Measurements from ENCODE around the gene FAR2. TPM values are rescaled to one million over a fixed set of nuclear protein-coding genes. Genes with fewer than 3 reads are reported as not detected.

FAR2 gene
- total RNA-seq, 1 experiment from 2014 or later: 10.7 TPM

DNA sequence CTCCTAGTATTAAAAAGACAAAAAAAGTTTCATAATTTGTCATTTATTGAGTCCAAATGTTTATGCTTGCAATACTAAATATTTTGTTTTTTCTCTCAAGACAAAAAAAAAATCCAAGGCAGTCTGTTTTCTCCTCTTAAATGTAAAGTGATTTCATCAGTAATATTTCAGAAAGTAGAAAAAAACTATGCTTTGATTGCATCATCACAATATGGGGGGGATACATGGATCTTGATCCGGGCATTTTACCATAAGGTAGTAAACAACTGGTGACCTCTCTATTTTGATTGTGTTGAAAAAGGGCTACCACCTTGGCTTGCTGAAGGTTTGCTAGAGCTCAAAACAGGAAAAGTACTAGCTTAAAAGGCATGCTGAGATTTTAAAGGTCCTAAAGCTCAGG lies 188.2 kb downstream of the FAR2 start:
- ChIA-PET CTCF (interaction anchor here (0.6 kb wide), 1 partner anchor 19 kb away, joined by 3 read pairs; no protein-coding TSS in a partner anchor), POLR2A (ENCODE audit: low non-redundant PET) (no interaction called here)

DNA sequence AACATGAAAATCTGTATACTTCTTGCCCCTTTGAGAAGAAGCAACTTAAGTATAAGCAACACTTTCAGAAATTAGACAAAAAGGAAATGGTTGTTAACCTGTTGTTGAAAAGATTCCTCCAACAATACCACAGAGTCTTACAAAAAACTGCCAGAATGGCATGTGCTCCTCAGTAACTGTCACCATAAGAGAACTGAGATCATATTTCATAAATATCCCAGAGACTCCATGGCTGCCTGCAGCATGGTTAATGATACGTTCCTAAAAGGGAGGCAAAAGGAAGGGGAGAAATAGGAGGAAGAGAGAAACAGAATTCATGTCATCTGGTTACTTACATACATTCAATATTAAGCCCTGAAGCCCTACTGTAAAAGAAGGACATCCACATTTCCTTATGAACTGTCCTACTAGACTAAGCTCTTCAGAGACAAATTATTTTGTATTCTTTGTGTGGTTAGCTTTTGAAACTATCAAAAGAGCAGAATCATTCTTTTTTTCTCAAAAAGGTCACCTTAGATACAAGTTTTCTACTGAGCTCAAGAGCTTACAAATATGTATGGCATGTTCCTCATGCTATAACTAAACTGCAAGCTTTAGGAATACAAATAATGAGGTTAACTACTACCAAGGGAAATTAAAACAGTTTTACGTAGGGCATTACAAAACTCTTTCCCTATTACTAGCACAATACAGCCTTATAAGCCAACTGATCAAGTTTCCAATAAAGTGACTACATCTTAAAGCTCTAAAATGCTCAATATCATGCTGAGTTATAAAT lies 194.1 kb downstream of the FAR2 start:
- no TSS peak for BruUV-seq (replicated peaks)
- H3K27me3 ChIP-seq (replicated peaks; ENCODE audit: insufficient read depth, low read depth, low read length, poor library complexity): no peaks in the 10 kb centered on the region
- intact Hi-C loops (cut with micrococcal nuclease; ENCODE audit: unreplicated experiment): no loop called here
- peaks cover 18% of the 10 kb centered on the region for H3K36me3 ChIP-seq (ENCODE audit: insufficient read depth, low read length, poor library complexity, severe bottlenecking)
- no peak overlapping the region for H3K27ac ChIP-seq (ENCODE audit: low read depth, low read length, poor library complexity, severe bottlenecking)
- DNase-seq (ENCODE audit: low spot score): no peak
- CTCF ChIA-PET: no interaction called here
- no peaks in the 10 kb centered on the region for H3K9me3 ChIP-seq (ENCODE audit: low read depth, low read length, poor library complexity, severe bottlenecking)
- no peak overlapping the region for H3K4me3 ChIP-seq (ENCODE audit: low read depth, low read length, poor library complexity, severe bottlenecking)
- no peak for TF ChIP-seq EZH2 (IDR thresholded peaks at IDR 0.05; ENCODE audit: borderline replicate concordance, low read depth, low read length, poor library complexity, severe bottlenecking)
- TF ChIP-seq, protein P1, sequence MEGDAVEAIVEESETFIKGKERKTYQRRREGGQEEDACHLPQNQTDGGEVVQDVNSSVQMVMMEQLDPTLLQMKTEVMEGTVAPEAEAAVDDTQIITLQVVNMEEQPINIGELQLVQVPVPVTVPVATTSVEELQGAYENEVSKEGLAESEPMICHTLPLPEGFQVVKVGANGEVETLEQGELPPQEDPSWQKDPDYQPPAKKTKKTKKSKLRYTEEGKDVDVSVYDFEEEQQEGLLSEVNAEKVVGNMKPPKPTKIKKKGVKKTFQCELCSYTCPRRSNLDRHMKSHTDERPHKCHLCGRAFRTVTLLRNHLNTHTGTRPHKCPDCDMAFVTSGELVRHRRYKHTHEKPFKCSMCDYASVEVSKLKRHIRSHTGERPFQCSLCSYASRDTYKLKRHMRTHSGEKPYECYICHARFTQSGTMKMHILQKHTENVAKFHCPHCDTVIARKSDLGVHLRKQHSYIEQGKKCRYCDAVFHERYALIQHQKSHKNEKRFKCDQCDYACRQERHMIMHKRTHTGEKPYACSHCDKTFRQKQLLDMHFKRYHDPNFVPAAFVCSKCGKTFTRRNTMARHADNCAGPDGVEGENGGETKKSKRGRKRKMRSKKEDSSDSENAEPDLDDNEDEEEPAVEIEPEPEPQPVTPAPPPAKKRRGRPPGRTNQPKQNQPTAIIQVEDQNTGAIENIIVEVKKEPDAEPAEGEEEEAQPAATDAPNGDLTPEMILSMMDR (conservative IDR thresholded peaks at IDR 0.05; ENCODE audit: low read depth, low read length): no peak
- POLR2A ChIA-PET (ENCODE audit: low non-redundant PET): no interaction called here
- H3K4me1 ChIP-seq (ENCODE audit: insufficient read depth, low read length, poor library complexity, severe bottlenecking): no peaks in the 10 kb centered on the region

More for the DNA sequence above, 188.2 kb downstream of the FAR2 start:
- DNase-seq (ENCODE audit: low spot score): no peak
- H3K27ac ChIP-seq (ENCODE audit: low read depth, low read length, poor library complexity, severe bottlenecking): no peak overlapping the region
- no peaks in the 10 kb centered on the region for H3K27me3 ChIP-seq (replicated peaks; ENCODE audit: insufficient read depth, low read depth, low read length, poor library complexity)
- no peak overlapping the region for H3K4me3 ChIP-seq (ENCODE audit: low read depth, low read length, poor library complexity, severe bottlenecking)
- no peaks in the 10 kb centered on the region for H3K9me3 ChIP-seq (ENCODE audit: low read depth, low read length, poor library complexity, severe bottlenecking)
- BruUV-seq (replicated peaks): no TSS peak
- intact Hi-C loops (cut with micrococcal nuclease; ENCODE audit: unreplicated experiment): no loop called here
- H3K36me3 ChIP-seq (ENCODE audit: insufficient read depth, low read length, poor library complexity, severe bottlenecking): peaks cover 13% of the 10 kb centered on the region
- no peak for TF ChIP-seq EZH2 (IDR thresholded peaks at IDR 0.05; ENCODE audit: borderline replicate concordance, low read depth, low read length, poor library complexity, severe bottlenecking)
- TF ChIP-seq, protein P1 (conservative IDR thresholded peaks at IDR 0.05; ENCODE audit: low read depth, low read length): no peak
- H3K4me1 ChIP-seq (ENCODE audit: insufficient read depth, low read length, poor library complexity, severe bottlenecking): no peaks in the 10 kb centered on the region

DNA sequence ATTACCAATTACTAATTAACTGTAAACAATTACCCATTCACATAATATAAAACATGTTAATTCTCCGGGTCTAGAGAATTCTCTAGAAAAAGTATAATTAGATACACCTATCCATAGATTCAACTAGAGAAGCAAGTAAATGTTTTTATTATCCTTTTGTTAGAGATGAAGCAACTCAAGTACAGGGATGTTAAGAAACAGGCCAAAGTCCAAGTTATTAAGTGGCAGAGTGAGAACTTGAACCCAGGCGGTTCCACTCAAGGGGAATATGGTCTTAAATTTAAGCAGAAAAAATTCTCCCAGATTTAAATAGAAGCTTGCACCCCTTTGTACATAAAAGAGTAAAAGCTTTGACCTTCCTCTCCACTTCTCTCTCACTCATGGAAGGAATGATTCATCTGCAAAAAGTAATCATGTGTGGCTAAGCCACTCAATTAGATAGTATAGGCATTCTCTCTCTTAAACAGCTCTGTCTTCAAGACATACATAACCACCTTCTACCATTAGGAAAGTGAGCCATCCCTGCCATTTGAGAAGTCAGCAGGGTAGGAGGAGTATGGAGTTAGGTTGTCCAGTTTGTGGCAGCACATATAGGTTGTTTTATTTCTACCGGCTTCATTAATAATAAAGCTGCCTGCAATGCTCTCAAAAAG lies 197.8 kb downstream of the FAR2 start:
- POLR2A ChIA-PET (ENCODE audit: low non-redundant PET): no interaction called here
- no peak for DNase-seq (ENCODE audit: low spot score)
- Histone ChIP-seq H3K27ac (ENCODE audit: low read depth, low read length, poor library complexity, severe bottlenecking) (no peak overlapping the region), H3K4me3 (ENCODE audit: low read depth, low read length, poor library complexity, severe bottlenecking) (no peak overlapping the region), H3K4me1 (ENCODE audit: insufficient read depth, low read length, poor library complexity, severe bottlenecking) (no peaks in the 10 kb centered on the region), H3K9me3 (ENCODE audit: low read depth, low read length, poor library complexity, severe bottlenecking) (no peaks in the 10 kb centered on the region), H3K27me3 (replicated peaks; ENCODE audit: insufficient read depth, low read depth, low read length, poor library complexity) (no peaks in the 10 kb centered on the region), H3K36me3 (ENCODE audit: insufficient read depth, low read length, poor library complexity, severe bottlenecking) (peaks cover 5% of the 10 kb centered on the region)
- CTCF ChIA-PET: interaction anchor here (0.6 kb wide), 1 partner anchor 1498 kb away, joined by 10 read pairs; no protein-coding TSS in a partner anchor
- BruUV-seq (replicated peaks): no TSS peak
- intact Hi-C loops (cut with micrococcal nuclease; ENCODE audit: unreplicated experiment): no loop called here
- TF ChIP-seq, protein P1 (conservative IDR thresholded peaks at IDR 0.05; ENCODE audit: low read depth, low read length): no peak
- no peak for TF ChIP-seq EZH2 (IDR thresholded peaks at IDR 0.05; ENCODE audit: borderline replicate concordance, low read depth, low read length, poor library complexity, severe bottlenecking)
